Vagina (tissue), 2 donors: ENCODE data around the gene RSU1.

Source experiments
- POLR2A ChIP-seq, 2 donors: fragments of 450-650 bp; IDR thresholded peaks; one replicate each; pipeline ENCODE4 v1.6.1; 2017; ENCODE audit warnings: antibody characterized with exemption in 2 of 2, mild to moderate bottlenecking in 2 of 2, moderate library complexity in 2 of 2
- TF ChIP-seq, protein P1 (sequence below), 3 experiments: fragments of 450-650 bp in 2 of 3; fragments of 200-600 bp in 1 of 3; sonication (generic) in 1 of 3; IDR thresholded peaks; one replicate each; pipeline ENCODE4 v1.5.1; 2017 to 2019; ENCODE audit warnings: antibody characterized with exemption in 3 of 3, mild to moderate bottlenecking in 2 of 3, moderate library complexity in 2 of 3

DNA sequence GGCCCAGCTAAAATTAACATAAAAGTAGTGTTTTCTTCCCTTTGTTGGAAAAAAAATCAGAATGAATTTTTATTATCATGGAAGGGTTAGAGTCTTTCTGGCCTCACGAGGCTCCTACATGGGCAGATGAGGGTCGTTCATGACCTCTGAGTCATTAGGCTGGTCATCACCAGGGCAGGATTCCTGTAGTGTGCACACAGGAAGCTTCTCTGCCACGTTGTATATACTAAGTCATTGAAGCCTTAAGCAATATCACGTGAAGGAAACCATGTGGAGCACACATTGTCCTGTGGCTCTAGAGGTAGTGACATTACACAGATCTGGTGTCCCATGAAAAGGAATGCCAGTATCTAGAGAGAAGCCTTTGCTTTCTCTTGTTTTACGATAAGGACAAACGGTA lies 210.8 kb downstream of the RSU1 start:
- TF ChIP-seq, protein P1, sequence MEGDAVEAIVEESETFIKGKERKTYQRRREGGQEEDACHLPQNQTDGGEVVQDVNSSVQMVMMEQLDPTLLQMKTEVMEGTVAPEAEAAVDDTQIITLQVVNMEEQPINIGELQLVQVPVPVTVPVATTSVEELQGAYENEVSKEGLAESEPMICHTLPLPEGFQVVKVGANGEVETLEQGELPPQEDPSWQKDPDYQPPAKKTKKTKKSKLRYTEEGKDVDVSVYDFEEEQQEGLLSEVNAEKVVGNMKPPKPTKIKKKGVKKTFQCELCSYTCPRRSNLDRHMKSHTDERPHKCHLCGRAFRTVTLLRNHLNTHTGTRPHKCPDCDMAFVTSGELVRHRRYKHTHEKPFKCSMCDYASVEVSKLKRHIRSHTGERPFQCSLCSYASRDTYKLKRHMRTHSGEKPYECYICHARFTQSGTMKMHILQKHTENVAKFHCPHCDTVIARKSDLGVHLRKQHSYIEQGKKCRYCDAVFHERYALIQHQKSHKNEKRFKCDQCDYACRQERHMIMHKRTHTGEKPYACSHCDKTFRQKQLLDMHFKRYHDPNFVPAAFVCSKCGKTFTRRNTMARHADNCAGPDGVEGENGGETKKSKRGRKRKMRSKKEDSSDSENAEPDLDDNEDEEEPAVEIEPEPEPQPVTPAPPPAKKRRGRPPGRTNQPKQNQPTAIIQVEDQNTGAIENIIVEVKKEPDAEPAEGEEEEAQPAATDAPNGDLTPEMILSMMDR (IDR thresholded peaks at IDR 0.05): no peak
- TF ChIP-seq POLR2A (IDR thresholded peaks at IDR 0.05): no peak
